Hematopoietic multipotent progenitor cell treated with erythropoietin and hydrocortisone succinate and interleukin-3 and kit ligand, for 17 days (in vitro differentiated cells): ENCODE data around the gene BCL11B.

Source experiments
- DNase-seq: peaks from one replicate; pipeline ENCODE4 v3.0.0-alpha.2; 2015; ENCODE audit warnings: low spot score

The BCL11B gene

GRCh38 chr14:99119554-99120525 lies 152.2 kb downstream of the BCL11B start:
- no peak for DNase-seq
